GM10266 (cell line): ENCODE data around the gene GALNT7.

Experiments used
- DNase-seq: peaks from one replicate; pipeline ENCODE4 v3.0.0; 2012; ENCODE audit errors: extremely low spot score
- TF ChIP-seq, protein P1 (sequence below): IDR thresholded peaks from 2 replicates; pipeline ENCODE4 v1.5.1; 2012; ENCODE audit warnings: mild to moderate bottlenecking, low read depth; ENCODE audit not compliant: control insufficient read depth, insufficient read depth; ENCODE audit errors: missing control alignments

Gene GALNT7

DNA sequence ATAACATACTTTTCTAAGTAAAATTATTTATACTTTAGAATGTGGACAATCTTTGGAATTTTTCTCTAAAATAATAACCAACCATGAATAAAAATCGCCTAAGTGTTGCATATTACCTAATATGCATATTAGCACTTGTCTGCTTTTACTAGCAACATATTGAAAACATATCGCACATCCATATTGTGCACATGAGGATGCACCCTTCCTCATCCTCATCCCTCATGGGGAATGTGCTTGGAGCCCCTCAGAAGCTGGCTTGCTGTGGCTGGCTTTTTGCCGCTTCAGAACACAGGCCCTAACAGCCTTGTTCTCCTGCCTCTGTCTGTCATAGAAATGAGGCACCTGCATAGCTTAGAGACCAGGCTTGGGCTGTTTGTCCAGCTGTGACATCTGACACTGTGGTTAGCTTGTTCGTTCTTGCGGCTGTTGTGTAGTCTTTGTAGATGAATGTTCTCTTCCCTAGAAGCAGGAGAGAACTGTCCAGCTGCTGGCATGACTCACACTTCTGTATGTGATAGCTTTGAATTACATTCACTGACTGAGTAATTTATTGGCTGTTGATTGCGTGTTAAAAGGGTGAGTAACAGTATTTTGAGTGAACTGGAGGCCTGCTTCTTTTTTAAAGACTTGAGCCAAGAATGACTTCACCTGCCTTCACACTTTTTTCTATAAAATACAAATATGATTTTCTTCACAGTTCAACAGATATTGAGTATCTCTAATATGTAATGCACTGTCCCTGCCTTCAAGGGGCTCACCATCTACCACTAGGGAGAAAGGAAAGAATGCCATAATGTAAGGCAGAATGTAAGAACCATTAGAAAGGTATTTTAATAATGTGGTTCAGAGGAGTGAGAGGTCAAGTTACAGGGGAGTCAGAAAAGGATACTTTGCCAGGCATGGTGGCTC lies 83.7 kb downstream of the GALNT7 start:
- TF ChIP-seq, protein P1, sequence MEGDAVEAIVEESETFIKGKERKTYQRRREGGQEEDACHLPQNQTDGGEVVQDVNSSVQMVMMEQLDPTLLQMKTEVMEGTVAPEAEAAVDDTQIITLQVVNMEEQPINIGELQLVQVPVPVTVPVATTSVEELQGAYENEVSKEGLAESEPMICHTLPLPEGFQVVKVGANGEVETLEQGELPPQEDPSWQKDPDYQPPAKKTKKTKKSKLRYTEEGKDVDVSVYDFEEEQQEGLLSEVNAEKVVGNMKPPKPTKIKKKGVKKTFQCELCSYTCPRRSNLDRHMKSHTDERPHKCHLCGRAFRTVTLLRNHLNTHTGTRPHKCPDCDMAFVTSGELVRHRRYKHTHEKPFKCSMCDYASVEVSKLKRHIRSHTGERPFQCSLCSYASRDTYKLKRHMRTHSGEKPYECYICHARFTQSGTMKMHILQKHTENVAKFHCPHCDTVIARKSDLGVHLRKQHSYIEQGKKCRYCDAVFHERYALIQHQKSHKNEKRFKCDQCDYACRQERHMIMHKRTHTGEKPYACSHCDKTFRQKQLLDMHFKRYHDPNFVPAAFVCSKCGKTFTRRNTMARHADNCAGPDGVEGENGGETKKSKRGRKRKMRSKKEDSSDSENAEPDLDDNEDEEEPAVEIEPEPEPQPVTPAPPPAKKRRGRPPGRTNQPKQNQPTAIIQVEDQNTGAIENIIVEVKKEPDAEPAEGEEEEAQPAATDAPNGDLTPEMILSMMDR = no peak
- DNase-seq = peak; percentile 28

- DNase-seq = no peak
- TF ChIP-seq, protein P1 = no peak
Observed at GRCh38 chr4:173253561-173253960, 85.0 kb downstream of the GALNT7 start.

DNA sequence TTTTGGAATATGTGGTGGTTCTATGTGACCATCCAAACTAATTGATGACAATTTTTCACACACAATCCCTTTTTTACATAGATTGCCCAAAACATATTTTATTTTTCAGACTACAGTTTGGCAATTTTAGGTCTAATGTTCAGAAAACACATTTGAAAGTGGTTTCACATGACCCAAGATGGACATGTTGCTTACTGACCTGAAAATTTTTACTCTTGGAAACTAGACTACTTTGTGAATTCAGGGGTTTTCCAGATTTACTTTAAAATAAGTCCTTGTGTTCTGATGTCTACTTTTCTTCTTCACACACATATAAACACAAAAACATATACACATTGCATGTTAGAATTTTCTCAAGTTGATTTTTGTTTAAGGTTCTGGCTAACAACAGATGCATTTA lies 86.0 kb downstream of the GALNT7 start:
- TF ChIP-seq, protein P1 = no peak
- no peak for DNase-seq

GRCh38 chr4:173256825-173257224 lies 88.2 kb downstream of the GALNT7 start:
- TF ChIP-seq, protein P1 = no peak
- DNase-seq = no peak

DNA sequence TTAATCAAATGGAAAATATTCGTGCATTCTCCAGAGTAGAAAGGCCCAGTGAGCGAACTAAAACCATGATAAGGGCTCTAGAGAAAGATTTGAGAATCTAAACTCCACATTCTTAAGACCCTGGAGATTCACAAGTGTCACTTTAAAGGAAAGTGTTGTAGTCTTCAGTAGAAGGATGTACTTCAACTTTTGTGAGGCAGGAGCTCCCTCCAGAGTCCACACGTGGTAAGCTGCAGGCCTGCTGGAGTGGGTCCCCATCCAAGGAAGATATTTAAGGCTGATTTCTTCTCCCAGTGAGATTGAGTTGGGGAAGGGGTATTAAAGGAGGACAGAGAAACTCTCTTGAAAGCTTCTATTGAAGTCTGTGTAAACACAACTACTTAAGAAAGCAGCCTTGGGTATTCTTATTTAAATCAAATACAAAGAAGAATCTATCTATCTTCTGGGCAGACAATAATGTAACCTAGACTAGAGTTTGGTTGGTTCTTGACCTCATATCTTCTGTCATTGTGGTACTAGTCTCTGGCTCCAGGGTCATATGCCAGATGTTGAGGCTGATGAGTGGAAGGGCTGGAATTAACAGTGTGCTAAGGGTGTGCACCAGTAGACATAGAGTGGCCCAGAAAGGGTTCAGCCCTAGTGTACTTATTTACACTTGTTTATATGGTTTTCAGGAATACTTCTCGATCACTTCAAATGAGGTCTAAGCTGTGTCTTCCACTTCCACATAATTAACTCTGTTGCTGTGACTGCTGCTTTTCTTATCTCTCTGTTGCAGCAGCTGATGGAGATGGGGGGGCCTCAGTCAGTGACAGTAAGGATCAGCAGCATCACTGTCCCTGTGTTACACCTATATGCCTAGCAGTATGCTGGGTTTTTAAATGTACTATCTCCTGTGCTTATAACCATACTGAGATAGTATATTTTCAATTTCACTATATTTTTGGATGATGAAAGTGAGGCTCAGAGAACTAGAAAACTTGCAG lies 89.4 kb downstream of the GALNT7 start:
- DNase-seq = peak; percentile 39
- TF ChIP-seq, protein P1 = peak; percentile 94

DNA sequence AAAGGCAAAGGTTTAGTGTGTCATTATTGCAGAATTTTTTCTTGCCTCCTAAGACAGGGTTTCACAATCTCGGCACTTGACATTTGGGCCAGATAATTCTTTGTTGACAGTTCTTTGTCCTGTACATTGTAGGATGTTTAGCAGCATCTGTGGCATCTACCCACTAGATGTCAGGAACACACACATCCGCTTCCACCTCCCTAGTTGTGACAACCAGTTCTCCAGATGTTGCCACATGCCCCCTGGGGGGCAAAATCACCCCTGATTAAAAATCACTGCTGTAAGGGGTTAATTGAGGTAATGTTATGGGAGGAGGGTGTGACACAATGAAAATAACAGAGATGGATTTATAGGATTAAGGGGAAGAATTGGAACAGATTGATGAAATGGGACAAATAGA lies 90.3 kb downstream of the GALNT7 start:
- DNase-seq = no peak
- TF ChIP-seq, protein P1 = no peak
